ENCODE measurements around the gene C1orf94.

C1orf94 gene

GRCh38 chr1:34176830-34177603 lies at the start of gene C1orf94:
Gene C1orf94, plus strand, starts transcription at chr1:34176907. Its CDS starts 883 bp downstream, at chr1:34177790.
- no peak for DNase-seq (ENCODE audit: low read depth, low spot score)

GRCh38 chr1:34127006-34128000 lies 49.4 kb upstream of the C1orf94 start:
- no peak for DNase-seq (ENCODE audit: low read depth, low spot score)

- no peak for DNase-seq (ENCODE audit: low read depth, low spot score)
Measured at GRCh38 chr1:34128186-34128889, 48.4 kb upstream of the C1orf94 start.

GRCh38 chr1:34129630-34130029 lies 47.1 kb upstream of the C1orf94 start:
- no peak for DNase-seq (ENCODE audit: low read depth, low spot score)

GRCh38 chr1:34130306-34130705 lies 46.4 kb upstream of the C1orf94 start:
- no peak for DNase-seq (ENCODE audit: low read depth, low spot score)

GRCh38 chr1:34131396-34132160 lies 45.1 kb upstream of the C1orf94 start:
- no peak for DNase-seq (ENCODE audit: low read depth, low spot score)

GRCh38 chr1:34132161-34132420 lies 44.6 kb upstream of the C1orf94 start:
- DNase-seq (ENCODE audit: low read depth, low spot score), result no peak

- no peak for DNase-seq (ENCODE audit: low read depth, low spot score)
Measured at GRCh38 chr1:34137411-34137810, 39.3 kb upstream of the C1orf94 start.

GRCh38 chr1:34140011-34140676 lies 36.6 kb upstream of the C1orf94 start:
- DNase-seq (ENCODE audit: low read depth, low spot score), result no peak

GRCh38 chr1:34143975-34144374 lies 32.7 kb upstream of the C1orf94 start:
- no peak for DNase-seq (ENCODE audit: low read depth, low spot score)

- DNase-seq (ENCODE audit: low read depth, low spot score), result no peak
Measured at GRCh38 chr1:34144766-34145165, 31.9 kb upstream of the C1orf94 start.

GRCh38 chr1:34147301-34147700 lies 29.4 kb upstream of the C1orf94 start:
- DNase-seq (ENCODE audit: low read depth, low spot score), result no peak

- DNase-seq (ENCODE audit: low read depth, low spot score), result no peak
Measured at GRCh38 chr1:34149501-34149900, 27.2 kb upstream of the C1orf94 start.

GRCh38 chr1:34153246-34153645 lies 23.5 kb upstream of the C1orf94 start:
- no peak for DNase-seq (ENCODE audit: low read depth, low spot score)

GRCh38 chr1:34155860-34156259 lies 20.8 kb upstream of the C1orf94 start:
- DNase-seq (ENCODE audit: low read depth, low spot score), result no peak

- no peak for DNase-seq (ENCODE audit: low read depth, low spot score)
Measured at GRCh38 chr1:34156739-34157138, 20.0 kb upstream of the C1orf94 start.

- no peak for DNase-seq (ENCODE audit: low read depth, low spot score)
Measured at GRCh38 chr1:34162852-34163766, 13.6 kb upstream of the C1orf94 start.

- DNase-seq (ENCODE audit: low read depth, low spot score), result no peak
Measured at GRCh38 chr1:34163792-34164731, 12.6 kb upstream of the C1orf94 start.

All from activated CD4-positive, CD25-positive, alpha-beta regulatory T cell treated with anti-CD3 and anti-CD28 coated beads, Interleukin-2, amount 50 U/mL, for 16 hours (primary cell).